ENCODE data around the gene HDAC7. TPM values are rescaled to one million over a fixed set of nuclear protein-coding genes. Genes with fewer than 3 reads are reported as not detected.

HDAC7 gene
- total and polyA plus RNA-seq, 12 donors = 26.9 to 75.6 (median 40.3) TPM

GRCh38 chr12:47758834-47759690 is 60.6 kb downstream of the HDAC7 start, which contains the start of gene RAPGEF3:
RAPGEF3 (minus strand) TSS chr12:47758880; CDS start chr12:47758556, 324 bp downstream.
- intact Hi-C loops (cut with DNase I) = loop anchor here in 3 of 10 donors (2.0 to 10.0 kb wide), 2 partner anchors 42 to 794 kb away; no protein-coding TSS in a partner anchor
- Histone ChIP-seq H3K27ac (peak within 1 kb of the TSS; percentile 72 to 91 (median 86)), H3K4me3 (peak within 1 kb of the TSS; percentile 34 to 78 (median 59)), H3K4me1 (peaks cover 16 to 78% (median 58%) of the 10 kb centered on the region in 9 donors), H3K27me3 (no peaks in the 10 kb centered on the region), H3K36me3 (peaks cover 0 to 3% (median 0%) of the 10 kb centered on the region in 9 donors), H3K9me3 (no peaks in the 10 kb centered on the region)
- WGBS, 2 donors = 2 to 3% methylated on average over 54 to 57 of the region's 57 CpGs
- TF ChIP-seq, protein P1, sequence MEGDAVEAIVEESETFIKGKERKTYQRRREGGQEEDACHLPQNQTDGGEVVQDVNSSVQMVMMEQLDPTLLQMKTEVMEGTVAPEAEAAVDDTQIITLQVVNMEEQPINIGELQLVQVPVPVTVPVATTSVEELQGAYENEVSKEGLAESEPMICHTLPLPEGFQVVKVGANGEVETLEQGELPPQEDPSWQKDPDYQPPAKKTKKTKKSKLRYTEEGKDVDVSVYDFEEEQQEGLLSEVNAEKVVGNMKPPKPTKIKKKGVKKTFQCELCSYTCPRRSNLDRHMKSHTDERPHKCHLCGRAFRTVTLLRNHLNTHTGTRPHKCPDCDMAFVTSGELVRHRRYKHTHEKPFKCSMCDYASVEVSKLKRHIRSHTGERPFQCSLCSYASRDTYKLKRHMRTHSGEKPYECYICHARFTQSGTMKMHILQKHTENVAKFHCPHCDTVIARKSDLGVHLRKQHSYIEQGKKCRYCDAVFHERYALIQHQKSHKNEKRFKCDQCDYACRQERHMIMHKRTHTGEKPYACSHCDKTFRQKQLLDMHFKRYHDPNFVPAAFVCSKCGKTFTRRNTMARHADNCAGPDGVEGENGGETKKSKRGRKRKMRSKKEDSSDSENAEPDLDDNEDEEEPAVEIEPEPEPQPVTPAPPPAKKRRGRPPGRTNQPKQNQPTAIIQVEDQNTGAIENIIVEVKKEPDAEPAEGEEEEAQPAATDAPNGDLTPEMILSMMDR (IDR thresholded peaks at IDR 0.05) = peak; percentile 28 to 65 (median 50)
- ATAC-seq (peak; percentile 87 to 92 (median 88)), DNase-seq (peak; percentile 89)

GRCh38 chr12:47758584-47758833 is 61.2 kb downstream of the HDAC7 start:
- WGBS, 2 donors = 0 to 2% methylated on average over 10 of the region's 10 CpGs

DNA sequence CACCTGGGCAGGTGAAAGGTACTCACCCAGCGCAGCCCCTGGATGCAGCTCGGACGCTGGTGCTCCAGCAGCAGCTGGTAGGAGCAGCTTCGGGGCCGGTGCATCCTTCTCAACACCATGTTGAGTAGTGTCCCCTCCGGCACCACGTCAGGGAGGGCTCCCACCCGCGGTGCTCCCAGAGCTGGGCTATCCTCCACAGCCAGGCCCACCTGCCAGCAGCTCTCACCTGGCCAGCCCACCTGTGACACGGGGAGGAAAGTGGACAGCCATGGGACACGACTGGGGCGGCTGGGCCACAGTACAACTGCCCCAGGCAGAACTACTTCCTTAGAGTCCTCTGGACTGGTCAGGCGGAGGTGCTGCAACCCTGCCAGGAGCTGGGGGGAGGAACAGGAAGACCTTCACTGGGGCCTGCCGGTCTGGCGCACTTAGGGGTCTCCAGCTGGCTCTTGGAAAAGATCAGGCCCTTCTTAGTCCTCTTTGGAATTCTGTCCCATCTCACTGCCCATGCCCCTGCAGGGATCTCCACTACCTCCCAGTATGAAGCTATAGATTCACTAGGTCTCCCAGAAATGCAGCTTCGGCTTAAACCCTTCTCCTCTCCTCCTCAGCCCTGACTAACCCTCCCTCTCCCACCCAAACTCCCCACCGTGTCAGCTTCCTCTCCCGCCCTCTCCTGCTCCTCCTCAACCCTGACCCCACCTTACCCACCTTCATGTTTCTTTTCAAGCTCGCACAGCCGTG is 61.7 kb downstream of the HDAC7 start:
- intact Hi-C loops (cut with DNase I) = loop anchor here in 3 of 10 donors (2.0 to 10.0 kb wide), 2 partner anchors 41 to 793 kb away; no protein-coding TSS in a partner anchor
- Histone ChIP-seq H3K4me3 (peak overlapping the region; percentile 34 to 78 (median 59)), H3K27ac (peak overlapping the region; percentile 72 to 91 (median 86)), H3K36me3 (peaks cover 0 to 5% (median 0%) of the 10 kb centered on the region in 9 donors), H3K27me3 (no peaks in the 10 kb centered on the region), H3K4me1 (peaks cover 22 to 79% (median 58%) of the 10 kb centered on the region in 9 donors), H3K9me3 (no peaks in the 10 kb centered on the region)
- DNase-seq = peak in 1 of 2 donors; percentile 57
- ATAC-seq = peak in 7 of 8 donors; percentile 3 to 48 (median 27)
- TF ChIP-seq, protein P1 (IDR thresholded peaks at IDR 0.05) = no peak
- WGBS, 2 donors = 39 to 46% methylated on average over 20 of the region's 20 CpGs

More at GRCh38 chr12:47758584-47758833, 61.2 kb downstream of the HDAC7 start:
- peaks cover 0 to 5% (median 0%) of the 10 kb centered on the region in 9 donors for H3K36me3 ChIP-seq
- H3K9me3 ChIP-seq = no peaks in the 10 kb centered on the region
- ATAC-seq = no peak
- H3K27ac ChIP-seq = peak overlapping the region; percentile 72 to 91 (median 86)
- TF ChIP-seq, protein P1 (IDR thresholded peaks at IDR 0.05) = no peak
- intact Hi-C loops (cut with DNase I) = loop anchor here in 3 of 10 donors (2.0 to 10.0 kb wide), 2 partner anchors 42 to 794 kb away; no protein-coding TSS in a partner anchor
- no peaks in the 10 kb centered on the region for H3K27me3 ChIP-seq
- no peak for DNase-seq
- peak overlapping the region; percentile 34 to 78 (median 59) for H3K4me3 ChIP-seq
- peaks cover 22 to 79% (median 58%) of the 10 kb centered on the region in 9 donors for H3K4me1 ChIP-seq

- ATAC-seq (no peak), DNase-seq (no peak)
- H3K4me3 ChIP-seq = peak overlapping the region; percentile 34 to 78 (median 59)
- peaks cover 27 to 80% (median 58%) of the 10 kb centered on the region in 9 donors for H3K4me1 ChIP-seq
- H3K27me3 ChIP-seq = no peaks in the 10 kb centered on the region
- peak overlapping the region; percentile 72 to 91 (median 86) for H3K27ac ChIP-seq
- intact Hi-C loops (cut with DNase I) = loop anchor here in 1 of 10 donors (10.0 kb wide), 1 partner anchor 793 kb away; no protein-coding TSS in a partner anchor
- H3K9me3 ChIP-seq = no peaks in the 10 kb centered on the region
- TF ChIP-seq, protein P1 (IDR thresholded peaks at IDR 0.05) = no peak
- WGBS, 2 donors = 52 to 68% methylated on average over 7 of the region's 7 CpGs
- H3K36me3 ChIP-seq = peaks cover 0 to 5% (median 0%) of the 10 kb centered on the region in 9 donors
These were observed 62.3 kb downstream of the HDAC7 start for GRCh38 chr12:47757364-47757839.
